ENCODE data around the gene YDJC. TPM values are rescaled to one million over a fixed set of nuclear protein-coding genes. Genes with fewer than 3 reads are reported as not detected.

YDJC gene
- total and polyA plus RNA-seq, 2 of the 13 experiments (the other 11 are each of a cell fraction or from before 2014, with no cell fraction given), result 15.3 to 32.0 TPM

- 0 out of 2 replicates have a peak, but pooled peaks have one; percentile 10 for TF ChIP-seq ZNF354B (CRISPR knock-in tag; IDR thresholded peaks at IDR 0.05)
- peak; percentile 88 for TF ChIP-seq ZNF329 (CRISPR knock-in tag; IDR thresholded peaks at IDR 0.05; ENCODE audit: low read depth)
- TF ChIP-seq RCOR2 (CRISPR knock-in tag; IDR thresholded peaks at IDR 0.05), result 0 out of 2 replicates have a peak, but pooled peaks have one; percentile 20
- TF ChIP-seq ZNF24 (IDR thresholded peaks at IDR 0.05), result no peak
- TF ChIP-seq, protein P1, sequence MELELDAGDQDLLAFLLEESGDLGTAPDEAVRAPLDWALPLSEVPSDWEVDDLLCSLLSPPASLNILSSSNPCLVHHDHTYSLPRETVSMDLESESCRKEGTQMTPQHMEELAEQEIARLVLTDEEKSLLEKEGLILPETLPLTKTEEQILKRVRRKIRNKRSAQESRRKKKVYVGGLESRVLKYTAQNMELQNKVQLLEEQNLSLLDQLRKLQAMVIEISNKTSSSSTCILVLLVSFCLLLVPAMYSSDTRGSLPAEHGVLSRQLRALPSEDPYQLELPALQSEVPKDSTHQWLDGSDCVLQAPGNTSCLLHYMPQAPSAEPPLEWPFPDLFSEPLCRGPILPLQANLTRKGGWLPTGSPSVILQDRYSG (CRISPR knock-in tag; IDR thresholded peaks at IDR 0.05), result peak; percentile 89
- peak; percentile 72; the same call in 1 of the 2 replicates for TF ChIP-seq MAF1 (CRISPR knock-in tag; IDR thresholded peaks at IDR 0.05; ENCODE audit: borderline replicate concordance)
- TF ChIP-seq GTF2F1 (IDR thresholded peaks at IDR 0.05; ENCODE audit: low read length), result no peak
- peak; percentile 91 for TF ChIP-seq ZNF33B (CRISPR knock-in tag; IDR thresholded peaks at IDR 0.05)
- TF ChIP-seq HMGXB3 (CRISPR knock-in tag; IDR thresholded peaks at IDR 0.05; ENCODE audit: borderline replicate concordance), result 0 out of 2 replicates have a peak, but pooled peaks have one; percentile 23
- peak; percentile 65 for TF ChIP-seq ATF7-NPFF (CRISPR knock-in tag; IDR thresholded peaks at IDR 0.05; ENCODE audit: low read depth)
- TF ChIP-seq, protein P2, sequence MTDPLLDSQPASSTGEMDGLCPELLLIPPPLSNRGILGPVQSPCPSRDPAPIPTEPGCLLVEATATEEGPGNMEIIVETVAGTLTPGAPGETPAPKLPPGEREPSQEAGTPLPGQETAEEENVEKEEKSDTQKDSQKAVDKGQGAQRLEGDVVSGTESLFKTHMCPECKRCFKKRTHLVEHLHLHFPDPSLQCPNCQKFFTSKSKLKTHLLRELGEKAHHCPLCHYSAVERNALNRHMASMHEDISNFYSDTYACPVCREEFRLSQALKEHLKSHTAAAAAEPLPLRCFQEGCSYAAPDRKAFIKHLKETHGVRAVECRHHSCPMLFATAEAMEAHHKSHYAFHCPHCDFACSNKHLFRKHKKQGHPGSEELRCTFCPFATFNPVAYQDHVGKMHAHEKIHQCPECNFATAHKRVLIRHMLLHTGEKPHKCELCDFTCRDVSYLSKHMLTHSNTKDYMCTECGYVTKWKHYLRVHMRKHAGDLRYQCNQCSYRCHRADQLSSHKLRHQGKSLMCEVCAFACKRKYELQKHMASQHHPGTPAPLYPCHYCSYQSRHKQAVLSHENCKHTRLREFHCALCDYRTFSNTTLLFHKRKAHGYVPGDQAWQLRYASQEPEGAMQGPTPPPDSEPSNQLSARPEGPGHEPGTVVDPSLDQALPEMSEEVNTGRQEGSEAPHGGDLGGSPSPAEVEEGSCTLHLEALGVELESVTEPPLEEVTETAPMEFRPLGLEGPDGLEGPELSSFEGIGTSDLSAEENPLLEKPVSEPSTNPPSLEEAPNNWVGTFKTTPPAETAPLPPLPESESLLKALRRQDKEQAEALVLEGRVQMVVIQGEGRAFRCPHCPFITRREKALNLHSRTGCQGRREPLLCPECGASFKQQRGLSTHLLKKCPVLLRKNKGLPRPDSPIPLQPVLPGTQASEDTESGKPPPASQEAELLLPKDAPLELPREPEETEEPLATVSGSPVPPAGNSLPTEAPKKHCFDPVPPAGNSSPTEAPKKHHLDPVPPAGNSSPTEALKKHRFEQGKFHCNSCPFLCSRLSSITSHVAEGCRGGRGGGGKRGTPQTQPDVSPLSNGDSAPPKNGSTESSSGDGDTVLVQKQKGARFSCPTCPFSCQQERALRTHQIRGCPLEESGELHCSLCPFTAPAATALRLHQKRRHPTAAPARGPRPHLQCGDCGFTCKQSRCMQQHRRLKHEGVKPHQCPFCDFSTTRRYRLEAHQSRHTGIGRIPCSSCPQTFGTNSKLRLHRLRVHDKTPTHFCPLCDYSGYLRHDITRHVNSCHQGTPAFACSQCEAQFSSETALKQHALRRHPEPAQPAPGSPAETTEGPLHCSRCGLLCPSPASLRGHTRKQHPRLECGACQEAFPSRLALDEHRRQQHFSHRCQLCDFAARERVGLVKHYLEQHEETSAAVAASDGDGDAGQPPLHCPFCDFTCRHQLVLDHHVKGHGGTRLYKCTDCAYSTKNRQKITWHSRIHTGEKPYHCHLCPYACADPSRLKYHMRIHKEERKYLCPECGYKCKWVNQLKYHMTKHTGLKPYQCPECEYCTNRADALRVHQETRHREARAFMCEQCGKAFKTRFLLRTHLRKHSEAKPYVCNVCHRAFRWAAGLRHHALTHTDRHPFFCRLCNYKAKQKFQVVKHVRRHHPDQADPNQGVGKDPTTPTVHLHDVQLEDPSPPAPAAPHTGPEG (CRISPR knock-in tag; IDR thresholded peaks at IDR 0.05), result peak; percentile 87; the same call in 1 of the 2 replicates
- TF ChIP-seq AKAP8 (CRISPR knock-in tag; IDR thresholded peaks at IDR 0.05), result peak; percentile 82
- TF ChIP-seq, protein P3, sequence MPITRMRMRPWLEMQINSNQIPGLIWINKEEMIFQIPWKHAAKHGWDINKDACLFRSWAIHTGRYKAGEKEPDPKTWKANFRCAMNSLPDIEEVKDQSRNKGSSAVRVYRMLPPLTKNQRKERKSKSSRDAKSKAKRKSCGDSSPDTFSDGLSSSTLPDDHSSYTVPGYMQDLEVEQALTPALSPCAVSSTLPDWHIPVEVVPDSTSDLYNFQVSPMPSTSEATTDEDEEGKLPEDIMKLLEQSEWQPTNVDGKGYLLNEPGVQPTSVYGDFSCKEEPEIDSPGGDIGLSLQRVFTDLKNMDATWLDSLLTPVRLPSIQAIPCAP (CRISPR knock-in tag; IDR thresholded peaks at IDR 0.05; ENCODE audit: low read depth), result 0 out of 2 replicates have a peak, but pooled peaks have one; percentile 25
- TF ChIP-seq ZNF589 (CRISPR knock-in tag; conservative IDR thresholded peaks at IDR 0.05), result peak; percentile 90
- no peak for TF ChIP-seq RBAK (CRISPR knock-in tag; IDR thresholded peaks at IDR 0.05)
- peak; percentile 64 for TF ChIP-seq ZNF205 (CRISPR knock-in tag; IDR thresholded peaks at IDR 0.05)
- peak; percentile 90 for TF ChIP-seq SALL2 (CRISPR knock-in tag; IDR thresholded peaks at IDR 0.05)
These were observed at the start of gene YDJC (continued) for GRCh38 chr22:21629255-21630149.
